Lung (tissue), 12 donors: ENCODE results near the gene PIBF1. TPM values are rescaled to one million over a fixed set of nuclear protein-coding genes. Genes with fewer than 3 reads are reported as not detected.
"Not testable (repeated sequence)": the region's sequence is repeated elsewhere in the genome, so short reads cannot be mapped to it uniquely, and the experiment has no call there.

ENCODE experiments used
- ATAC-seq: fragments of 200-7000 bp; cut with Tn5 transposase; one replicate; pipeline ENCODE4 v1.9.1; 2020; ENCODE audit warnings: moderate number of reproducible peaks; ENCODE audit not compliant: insufficient read depth, low FRiP score
- DNase-seq, 3 donors: peaks; one replicate each; pipeline ENCODE4 v3.0.0-alpha.2; 2013 to 2017
- H3K27ac ChIP-seq, 2 donors: one replicate each; pipeline ENCODE4 v1.5.1; 2013; ENCODE audit warnings: mild to moderate bottlenecking in 2 of 2, moderate library complexity in 2 of 2, control low read depth in 1 of 2, inconsistent platforms in 1 of 2, low read depth in 1 of 2, low read length in 1 of 2
- H3K27me3 ChIP-seq, 3 donors: one replicate each; pipeline ENCODE4 v1.5.1; 2013; ENCODE audit warnings: low read length in 2 of 3; ENCODE audit not compliant: control insufficient read depth in 3 of 3, insufficient read depth in 3 of 3
- H3K36me3 ChIP-seq, 4 donors: one replicate each; pipeline ENCODE4 v1.5.1; 2013; ENCODE audit warnings: low read length in 4 of 4, mild to moderate bottlenecking in 1 of 4, moderate library complexity in 1 of 4; ENCODE audit not compliant: control insufficient read depth in 4 of 4, insufficient read depth in 4 of 4
- H3K4me1 ChIP-seq, 5 donors: one replicate each; pipeline ENCODE4 v1.5.1; 2013; ENCODE audit warnings: low read length in 5 of 5, mild to moderate bottlenecking in 2 of 5, moderate library complexity in 1 of 5; ENCODE audit not compliant: control insufficient read depth in 5 of 5, insufficient read depth in 5 of 5
- H3K4me3 ChIP-seq: one replicate; pipeline ENCODE4 v1.5.1; 2013; ENCODE audit warnings: mild to moderate bottlenecking, control low read depth, moderate library complexity
- H3K9ac ChIP-seq, 2 donors: one replicate each; pipeline ENCODE4 v1.5.1; 2013; ENCODE audit warnings: low read length in 2 of 2, control low read depth in 1 of 2; ENCODE audit not compliant: insufficient read depth in 1 of 2
- H3K9me3 ChIP-seq, 4 donors: one replicate each; pipeline ENCODE4 v1.5.1; 2013; ENCODE audit warnings: low read length in 3 of 4, mild to moderate bottlenecking in 1 of 4, moderate library complexity in 1 of 4; ENCODE audit not compliant: control insufficient read depth in 4 of 4, insufficient read depth in 3 of 4
- CTCF ChIP-seq: IDR thresholded peaks from 2 replicates; pipeline ENCODE4 v1.5.1; 2012; ENCODE audit warnings: mild to moderate bottlenecking; ENCODE audit errors: control extremely low read depth, extremely low read depth
- WGBS, 2 donors: extraction: QIAGEN DNeasy Blood & Tissue Kit; methylation state at CpG; one replicate each; pipeline ENCODE4 v1.1.7; 2013; 5-methylcytosine and 5-hydroxymethylcytosine counted together
- polyA plus RNA-seq, 2 donors: library from polyadenylated mRNA; stranded (reverse); fragments of 200-250 nt; gene quantifications; one replicate each; pipeline ENCODE4 v1.2.1, GENCODE V29; 2013
- total RNA-seq, 2 donors: library from RNA; depleted of rRNA in 1 of 2; stranded (reverse); fragments of >200 nt in 1 of 2; gene quantifications; one replicate each; pipeline ENCODE4 v1.2.1, GENCODE V29; 2014 to 2021
- donor health status: control.
- donor health status: control.
- donor health status: Bipolar disorder and iron deficiency.
- donor health status: healthy.
- donor health status: DM: yes; HTN: yes; CAD: no.

PIBF1 gene
- total and polyA plus RNA-seq, 4 donors: 8.4 to 61.1 (median 25.6) TPM

DNA sequence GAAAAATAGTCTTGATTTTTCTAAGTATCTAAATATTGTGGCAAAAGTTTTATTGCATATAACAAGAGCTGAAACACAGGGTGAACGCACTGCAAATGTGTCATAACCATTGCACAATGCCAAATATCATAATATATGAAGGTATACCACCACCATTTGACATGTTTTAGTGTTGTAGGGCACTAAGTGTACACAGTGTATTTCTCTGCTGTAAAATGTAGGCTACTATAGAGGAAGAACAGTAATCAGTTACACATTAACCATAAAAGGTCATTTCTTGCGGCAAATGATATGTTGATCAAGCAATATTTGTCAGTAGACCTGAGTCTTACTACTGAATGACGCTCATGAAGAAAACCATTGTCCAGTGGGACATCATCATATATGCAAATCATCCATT is 258.6 kb downstream of the PIBF1 start:
- Histone ChIP-seq H3K27ac (no peak overlapping the region), H3K9ac (no peak overlapping the region), H3K27me3 (peaks cover 0 to 2% (median 0%) of the 10 kb centered on the region in 3 donors), H3K36me3 (no peaks in the 10 kb centered on the region), H3K4me3 (no peak overlapping the region), H3K9me3 (peaks cover 0 to 3% (median 0%) of the 10 kb centered on the region in 4 donors), H3K4me1 (no peaks in the 10 kb centered on the region)
- DNase-seq: no peak
- TF ChIP-seq CTCF: no peak
- 61 to 82% methylated on average over 3 of the region's 3 CpGs for WGBS, 2 donors
- ATAC-seq: no peak

DNA sequence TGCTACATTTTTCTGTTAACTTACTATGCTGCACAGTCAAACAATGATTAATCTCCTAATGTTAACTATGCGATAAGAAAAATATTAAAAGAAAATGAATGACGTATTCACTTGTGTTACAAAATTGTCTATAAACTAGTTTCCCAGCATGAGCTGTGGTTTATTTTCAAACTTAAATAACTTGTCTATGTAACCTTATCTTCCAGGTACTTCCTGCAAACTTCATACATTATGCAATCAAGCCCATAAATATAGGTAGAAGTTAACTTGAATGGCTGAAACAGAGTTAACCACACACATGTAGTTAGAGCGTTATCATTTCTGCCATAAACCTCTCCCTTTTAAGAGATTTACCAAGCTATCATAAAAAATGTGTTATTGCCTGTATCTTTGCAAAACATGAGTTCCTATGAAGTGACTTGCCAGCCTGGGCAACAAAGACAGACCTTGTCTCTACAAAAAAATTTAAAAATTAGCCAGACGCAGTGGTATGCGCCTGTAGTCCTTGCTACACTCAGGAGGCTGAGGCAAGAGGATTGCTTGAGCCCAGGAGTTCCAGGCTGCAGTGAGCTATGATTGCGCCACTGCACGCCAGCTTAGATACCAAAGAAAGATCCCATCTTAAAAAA is 259.1 kb downstream of the PIBF1 start:
- no peak for ATAC-seq
- WGBS, 2 donors: 35 to 74% methylated on average over 7 of the region's 7 CpGs
- TF ChIP-seq CTCF: no peak
- peaks cover 0 to 2% (median 0%) of the 10 kb centered on the region in 3 donors for H3K27me3 ChIP-seq
- H3K27ac ChIP-seq: no peak overlapping the region
- H3K4me3 ChIP-seq: no peak overlapping the region
- DNase-seq: no peak
- H3K4me1 ChIP-seq: no peaks in the 10 kb centered on the region
- no peak overlapping the region for H3K9ac ChIP-seq
- H3K36me3 ChIP-seq: no peaks in the 10 kb centered on the region
- H3K9me3 ChIP-seq: peaks cover 0 to 3% (median 0%) of the 10 kb centered on the region in 4 donors

DNA sequence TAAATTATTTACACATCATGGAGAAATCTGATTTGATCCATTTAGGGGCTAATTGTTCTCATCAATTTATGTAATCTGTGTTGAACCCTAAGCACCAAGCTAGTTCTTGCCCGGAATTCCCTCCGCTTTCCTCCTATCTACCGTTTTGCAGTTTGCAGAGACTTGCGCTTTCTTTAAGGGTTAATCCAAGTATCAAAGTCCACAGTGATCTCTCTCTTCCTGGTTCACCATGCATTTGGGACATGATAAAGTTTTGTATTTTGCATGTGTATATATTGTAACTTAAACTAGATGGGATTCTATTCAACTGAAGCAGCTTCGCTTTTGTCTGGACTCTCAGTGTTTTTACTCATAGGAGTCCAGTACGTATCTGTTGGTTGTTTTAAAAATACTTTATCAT is 263.1 kb downstream of the PIBF1 start:
- no peak for TF ChIP-seq CTCF
- 95 to 98% methylated on average over 6 of the region's 6 CpGs for WGBS, 2 donors

GRCh38 chr13:73048615-73049014 is 266.7 kb downstream of the PIBF1 start:
- not testable (repeated sequence) for DNase-seq, ATAC-seq, H3K9ac ChIP-seq, H3K9me3 ChIP-seq, H3K4me3 ChIP-seq, H3K27ac ChIP-seq, H3K36me3 ChIP-seq, H3K27me3 ChIP-seq, H3K4me1 ChIP-seq
- WGBS, 2 donors: 75 to 83% methylated on average over 2 of the region's 2 CpGs

More for the DNA sequence above, 263.1 kb downstream of the PIBF1 start:
- Histone ChIP-seq H3K27ac (no peak overlapping the region), H3K27me3 (peaks cover 0 to 2% (median 0%) of the 10 kb centered on the region in 3 donors), H3K4me1 (no peaks in the 10 kb centered on the region), H3K4me3 (no peak overlapping the region), H3K9me3 (no peaks in the 10 kb centered on the region), H3K36me3 (no peaks in the 10 kb centered on the region), H3K9ac (no peak overlapping the region)
- ATAC-seq: no peak
- DNase-seq: no peak
